ENCODE results near the gene C9orf43. TPM values are rescaled to one million over a fixed set of nuclear protein-coding genes. Genes with fewer than 3 reads are reported as not detected.

C9orf43 gene
- total and polyA plus RNA-seq, 9 of the 15 experiments (the other 6 are each of a cell fraction or from before 2014, with no cell fraction given): 0.21 to 0.58 (median 0.33) TPM

DNA sequence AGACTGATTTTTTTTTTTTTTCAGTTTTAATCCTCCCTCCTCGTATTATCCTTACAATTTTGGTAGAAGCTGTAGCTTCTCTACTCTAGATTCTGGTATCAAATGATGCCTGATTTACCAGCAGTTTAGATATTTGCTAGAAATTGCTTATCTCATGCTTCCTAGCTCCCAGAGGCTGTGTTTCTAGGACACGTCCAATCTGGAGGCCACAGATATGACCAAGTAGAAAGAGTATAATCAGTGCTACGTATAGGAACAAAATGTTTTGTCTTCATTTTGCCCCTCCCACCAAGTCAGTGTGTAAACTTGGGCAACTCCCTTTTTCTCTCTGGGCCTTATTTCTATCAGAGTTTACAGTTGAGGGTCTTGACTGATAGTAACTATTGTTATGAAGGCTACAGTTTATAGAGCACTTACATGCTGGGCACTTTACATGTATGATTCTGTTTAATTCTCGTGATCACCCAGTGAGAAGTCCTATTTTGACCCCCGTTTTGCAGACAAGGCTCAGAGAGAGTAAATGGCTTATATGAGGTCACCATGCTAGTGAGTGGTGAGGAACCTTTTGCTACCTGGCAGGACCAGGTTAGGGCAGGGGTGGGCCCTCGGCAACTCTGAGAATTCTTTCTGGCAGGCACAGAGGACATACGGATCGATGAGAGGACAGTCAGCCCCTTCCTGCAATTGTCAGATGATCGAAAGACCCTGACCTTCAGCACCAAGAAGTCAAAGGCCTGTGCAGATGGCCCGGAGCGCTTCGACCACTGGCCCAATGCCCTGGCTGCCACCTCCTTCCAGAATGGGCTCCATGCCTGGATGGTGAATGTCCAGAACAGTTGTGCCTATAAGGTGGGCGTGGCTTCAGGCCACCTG is 41.3 kb upstream of the C9orf43 start (continued):
- TF ChIP-seq, protein P1, sequence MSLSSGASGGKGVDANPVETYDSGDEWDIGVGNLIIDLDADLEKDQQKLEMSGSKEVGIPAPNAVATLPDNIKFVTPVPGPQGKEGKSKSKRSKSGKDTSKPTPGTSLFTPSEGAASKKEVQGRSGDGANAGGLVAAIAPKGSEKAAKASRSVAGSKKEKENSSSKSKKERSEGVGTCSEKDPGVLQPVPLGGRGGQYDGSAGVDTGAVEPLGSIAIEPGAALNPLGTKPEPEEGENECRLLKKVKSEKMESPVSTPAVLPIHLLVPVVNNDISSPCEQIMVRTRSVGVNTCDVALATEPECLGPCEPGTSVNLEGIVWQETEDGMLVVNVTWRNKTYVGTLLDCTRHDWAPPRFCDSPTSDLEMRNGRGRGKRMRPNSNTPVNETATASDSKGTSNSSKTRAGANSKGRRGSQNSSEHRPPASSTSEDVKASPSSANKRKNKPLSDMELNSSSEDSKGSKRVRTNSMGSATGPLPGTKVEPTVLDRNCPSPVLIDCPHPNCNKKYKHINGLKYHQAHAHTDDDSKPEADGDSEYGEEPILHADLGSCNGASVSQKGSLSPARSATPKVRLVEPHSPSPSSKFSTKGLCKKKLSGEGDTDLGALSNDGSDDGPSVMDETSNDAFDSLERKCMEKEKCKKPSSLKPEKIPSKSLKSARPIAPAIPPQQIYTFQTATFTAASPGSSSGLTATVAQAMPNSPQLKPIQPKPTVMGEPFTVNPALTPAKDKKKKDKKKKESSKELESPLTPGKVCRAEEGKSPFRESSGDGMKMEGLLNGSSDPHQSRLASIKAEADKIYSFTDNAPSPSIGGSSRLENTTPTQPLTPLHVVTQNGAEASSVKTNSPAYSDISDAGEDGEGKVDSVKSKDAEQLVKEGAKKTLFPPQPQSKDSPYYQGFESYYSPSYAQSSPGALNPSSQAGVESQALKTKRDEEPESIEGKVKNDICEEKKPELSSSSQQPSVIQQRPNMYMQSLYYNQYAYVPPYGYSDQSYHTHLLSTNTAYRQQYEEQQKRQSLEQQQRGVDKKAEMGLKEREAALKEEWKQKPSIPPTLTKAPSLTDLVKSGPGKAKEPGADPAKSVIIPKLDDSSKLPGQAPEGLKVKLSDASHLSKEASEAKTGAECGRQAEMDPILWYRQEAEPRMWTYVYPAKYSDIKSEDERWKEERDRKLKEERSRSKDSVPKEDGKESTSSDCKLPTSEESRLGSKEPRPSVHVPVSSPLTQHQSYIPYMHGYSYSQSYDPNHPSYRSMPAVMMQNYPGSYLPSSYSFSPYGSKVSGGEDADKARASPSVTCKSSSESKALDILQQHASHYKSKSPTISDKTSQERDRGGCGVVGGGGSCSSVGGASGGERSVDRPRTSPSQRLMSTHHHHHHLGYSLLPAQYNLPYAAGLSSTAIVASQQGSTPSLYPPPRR (CRISPR knock-in tag; IDR thresholded peaks at IDR 0.05; ENCODE audit: borderline replicate concordance): no peak
- TF ChIP-seq ZNF778 (CRISPR knock-in tag; IDR thresholded peaks at IDR 0.05) (no peak), RNF2 (IDR thresholded peaks at IDR 0.05) (peak; percentile 64), TCF7 (IDR thresholded peaks at IDR 0.05; ENCODE audit: borderline replicate concordance) (peak; percentile 43; the same call in 1 of the 2 replicates), ILF3 (IDR thresholded peaks at IDR 0.05; ENCODE audit: borderline replicate concordance) (no peak), RBM25 (IDR thresholded peaks at IDR 0.05; ENCODE audit: low read depth, low read length, severe bottlenecking) (no peak), NCOA6 (IDR thresholded peaks at IDR 0.05) (no peak), PHB (CRISPR knock-in tag; IDR thresholded peaks at IDR 0.05) (no peak), CHCHD3 (CRISPR knock-in tag; IDR thresholded peaks at IDR 0.05) (no peak), ZNF41 (CRISPR knock-in tag; conservative IDR thresholded peaks at IDR 0.05) (no peak), ZNF124 (CRISPR knock-in tag; IDR thresholded peaks at IDR 0.05) (no peak)
- TF ChIP-seq, protein P2, sequence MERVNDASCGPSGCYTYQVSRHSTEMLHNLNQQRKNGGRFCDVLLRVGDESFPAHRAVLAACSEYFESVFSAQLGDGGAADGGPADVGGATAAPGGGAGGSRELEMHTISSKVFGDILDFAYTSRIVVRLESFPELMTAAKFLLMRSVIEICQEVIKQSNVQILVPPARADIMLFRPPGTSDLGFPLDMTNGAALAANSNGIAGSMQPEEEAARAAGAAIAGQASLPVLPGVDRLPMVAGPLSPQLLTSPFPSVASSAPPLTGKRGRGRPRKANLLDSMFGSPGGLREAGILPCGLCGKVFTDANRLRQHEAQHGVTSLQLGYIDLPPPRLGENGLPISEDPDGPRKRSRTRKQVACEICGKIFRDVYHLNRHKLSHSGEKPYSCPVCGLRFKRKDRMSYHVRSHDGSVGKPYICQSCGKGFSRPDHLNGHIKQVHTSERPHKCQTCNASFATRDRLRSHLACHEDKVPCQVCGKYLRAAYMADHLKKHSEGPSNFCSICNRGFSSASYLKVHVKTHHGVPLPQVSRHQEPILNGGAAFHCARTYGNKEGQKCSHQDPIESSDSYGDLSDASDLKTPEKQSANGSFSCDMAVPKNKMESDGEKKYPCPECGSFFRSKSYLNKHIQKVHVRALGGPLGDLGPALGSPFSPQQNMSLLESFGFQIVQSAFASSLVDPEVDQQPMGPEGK (CRISPR knock-in tag; IDR thresholded peaks at IDR 0.05; ENCODE audit: borderline replicate concordance): no peak
